Suprapubic skin (tissue), 3 donors: ENCODE measurements around the gene KAZN.

Experiments used
- POLR2A ChIP-seq, 2 donors: fragments of 450-650 bp; IDR thresholded peaks; one replicate each; pipeline ENCODE4 v1.6.1; 2017; ENCODE audit warnings: antibody characterized with exemption in 2 of 2, mild to moderate bottlenecking in 2 of 2, moderate library complexity in 2 of 2
- TF ChIP-seq, protein P1 (sequence below), 2 donors: fragments of 200-600 bp in 1 of 2; fragments of 450-650 bp in 1 of 2; sonication (generic) in 1 of 2; IDR thresholded peaks; one replicate each; pipeline ENCODE4 v1.5.1; 2016 to 2019; ENCODE audit warnings: antibody characterized with exemption in 2 of 2, mild to moderate bottlenecking in 1 of 2, moderate library complexity in 1 of 2

DNA sequence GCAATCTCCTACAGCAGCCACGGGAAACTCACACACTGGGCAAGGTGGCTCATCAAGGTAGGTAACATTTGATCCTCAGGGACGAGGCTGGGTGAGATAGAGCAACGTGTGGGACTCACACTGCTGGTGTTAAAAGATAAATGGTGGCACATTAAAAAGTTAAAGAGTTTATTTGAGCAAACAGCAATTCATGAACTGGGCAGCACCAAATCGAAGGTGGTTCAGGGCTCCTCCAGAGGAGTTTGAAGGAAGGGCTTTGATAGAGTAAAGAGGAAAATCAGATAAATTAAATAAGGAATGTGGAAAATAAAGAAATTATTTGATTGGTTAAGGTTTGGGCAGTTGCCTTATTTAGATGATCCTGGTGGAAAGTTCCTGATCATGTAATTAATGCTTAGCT is 531.5 kb downstream of the KAZN start:
- TF ChIP-seq, protein P1, sequence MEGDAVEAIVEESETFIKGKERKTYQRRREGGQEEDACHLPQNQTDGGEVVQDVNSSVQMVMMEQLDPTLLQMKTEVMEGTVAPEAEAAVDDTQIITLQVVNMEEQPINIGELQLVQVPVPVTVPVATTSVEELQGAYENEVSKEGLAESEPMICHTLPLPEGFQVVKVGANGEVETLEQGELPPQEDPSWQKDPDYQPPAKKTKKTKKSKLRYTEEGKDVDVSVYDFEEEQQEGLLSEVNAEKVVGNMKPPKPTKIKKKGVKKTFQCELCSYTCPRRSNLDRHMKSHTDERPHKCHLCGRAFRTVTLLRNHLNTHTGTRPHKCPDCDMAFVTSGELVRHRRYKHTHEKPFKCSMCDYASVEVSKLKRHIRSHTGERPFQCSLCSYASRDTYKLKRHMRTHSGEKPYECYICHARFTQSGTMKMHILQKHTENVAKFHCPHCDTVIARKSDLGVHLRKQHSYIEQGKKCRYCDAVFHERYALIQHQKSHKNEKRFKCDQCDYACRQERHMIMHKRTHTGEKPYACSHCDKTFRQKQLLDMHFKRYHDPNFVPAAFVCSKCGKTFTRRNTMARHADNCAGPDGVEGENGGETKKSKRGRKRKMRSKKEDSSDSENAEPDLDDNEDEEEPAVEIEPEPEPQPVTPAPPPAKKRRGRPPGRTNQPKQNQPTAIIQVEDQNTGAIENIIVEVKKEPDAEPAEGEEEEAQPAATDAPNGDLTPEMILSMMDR (IDR thresholded peaks at IDR 0.05) = no peak
- TF ChIP-seq POLR2A (IDR thresholded peaks at IDR 0.05) = no peak
